Psoas muscle (tissue), 8 donors: Measurements from ENCODE around the gene YTHDF1. TPM values are rescaled to one million over a fixed set of nuclear protein-coding genes. Genes with fewer than 3 reads are reported as not detected.

Experiments used
- ATAC-seq, 4 donors: fragments of 200-7000 bp; cut with Tn5 transposase; one replicate each; pipeline ENCODE4 v1.9.1; 2020; ENCODE audit warnings: moderate library complexity in 3 of 4, mild to moderate bottlenecking in 2 of 4
- DNase-seq, 2 donors: peaks; one replicate each; pipeline ENCODE4 v3.0.0-alpha.2; 2020
- H3K27ac ChIP-seq: fragments of 200-600 bp; one replicate; pipeline ENCODE4 v1.8.0; 2022
- H3K27me3 ChIP-seq, 3 donors: fragments of 200-600 bp in 1 of 3; one replicate each; pipeline versions ENCODE4 v1.6.1 to v1.8.0; 2013 to 2022; ENCODE audit warnings: low read length in 2 of 3, mild to moderate bottlenecking in 2 of 3, moderate library complexity in 1 of 3; ENCODE audit not compliant: insufficient read depth in 3 of 3
- H3K36me3 ChIP-seq, 2 donors: fragments of 200-600 bp in 1 of 2; one replicate each; pipeline versions ENCODE4 v1.6.1 to v1.8.0; 2013 to 2022; ENCODE audit warnings: low read depth in 1 of 2, mild to moderate bottlenecking in 1 of 2, moderate library complexity in 1 of 2; ENCODE audit not compliant: insufficient read depth in 1 of 2
- H3K4me1 ChIP-seq: fragments of 200-600 bp; one replicate; pipeline ENCODE4 v1.8.0; 2022
- H3K4me3 ChIP-seq: fragments of 200-600 bp; one replicate; pipeline ENCODE4 v1.8.0; 2022; ENCODE audit warnings: mild to moderate bottlenecking
- H3K9me3 ChIP-seq: fragments of 200-600 bp; one replicate; pipeline ENCODE4 v1.8.0; 2022
- CTCF ChIP-seq: fragments of 200-600 bp; IDR thresholded peaks from one replicate; pipeline ENCODE4 v1.8.0; 2022; ENCODE audit warnings: antibody characterized with exemption
- WGBS, 3 donors: extraction: QIAGEN DNeasy Blood & Tissue Kit; methylation state at CpG; one replicate each; pipeline versions ENCODE4 v1.1.6 to v1.1.7; 2013; 5-methylcytosine and 5-hydroxymethylcytosine counted together
- intact Hi-C, 2 donors: fragments of 100-400 bp; cut with DNase I; formaldehyde crosslinking; loops; one replicate each; pipeline versions ENCODE4 v1.11.0 to v1.14.2; 2022
- polyA plus RNA-seq, 3 donors: library from polyadenylated mRNA; stranded (reverse); fragments of 200-250 nt; gene quantifications; one replicate each; pipeline ENCODE4 v1.2.3, GENCODE V29; 2013
- total RNA-seq, 4 donors: library from RNA; stranded (reverse); fragmentation: NEBNext Ultra II Directional in 2 of 4; extraction: Animal tissue kit (Norgen Biotek cat#: 25700) in 2 of 4; gene quantifications; one replicate each; pipeline versions ENCODE4 v1.2.1 to v1.2.4, GENCODE V29; 2021 to 2023
- donor health status: healthy with polysubstance abuse.
- donor health status: DM: no; HTN: no; CAD: no; lungs with moderate emphysema.
- donor health status: Bipolar disorder and iron deficiency.
- donor health status: healthy.
- donor health status: DM: yes; HTN: yes; CAD: no.
- donor health status: DM: no; HTN: no; CAD: no.
- donor health status: DM: no; HTN: no; CAD: no.
- donor health status: DM: yes; HTN: yes; CAD: no.

Gene YTHDF1
- total and polyA plus RNA-seq, 7 donors, result 27.4 to 52.1 (median 45.8) TPM

GRCh38 chr20:63154395-63154794, 61.5 kb downstream of the YTHDF1 start:
- Histone ChIP-seq H3K36me3 (no peaks in the 10 kb centered on the region), H3K27ac (no peak overlapping the region), H3K4me3 (no peak overlapping the region), H3K9me3 (no peaks in the 10 kb centered on the region), H3K27me3 (peaks cover 0 to 54% (median 18%) of the 10 kb centered on the region in 3 donors), H3K4me1 (peaks cover 22% of the 10 kb centered on the region)
- no peak for TF ChIP-seq CTCF
- ATAC-seq (no peak), DNase-seq (peak in 1 of 2 donors; percentile 15)
- intact Hi-C loops, result no loop called here
- 25 to 50% (median 25%) methylated on average over 2 to 3 of the region's 3 CpGs for WGBS, 3 donors

- DNase-seq, result peak in 1 of 2 donors; percentile 14
- no peak for ATAC-seq
Observed at GRCh38 chr20:63153254-63154221, 62.4 kb downstream of the YTHDF1 start.

GRCh38 chr20:63152322-63153253, 63.3 kb downstream of the YTHDF1 start:
- H3K27me3 ChIP-seq, result peaks cover 0 to 72% (median 21%) of the 10 kb centered on the region in 3 donors
- no peak for ATAC-seq

More at GRCh38 chr20:63153254-63154221, 62.4 kb downstream of the YTHDF1 start:
- WGBS, 3 donors, result 78 to 79% (median 78%) methylated on average over 16 of the region's 16 CpGs
- intact Hi-C loops, result no loop called here
- peaks cover 0 to 63% (median 17%) of the 10 kb centered on the region in 3 donors for H3K27me3 ChIP-seq
- no peaks in the 10 kb centered on the region for H3K36me3 ChIP-seq
- no peak overlapping the region for H3K4me3 ChIP-seq
- peaks cover 22% of the 10 kb centered on the region for H3K4me1 ChIP-seq
- no peak for TF ChIP-seq CTCF
- H3K9me3 ChIP-seq, result no peaks in the 10 kb centered on the region
- H3K27ac ChIP-seq, result no peak overlapping the region

More at GRCh38 chr20:63152322-63153253, 63.3 kb downstream of the YTHDF1 start:
- Histone ChIP-seq H3K4me3 (no peak overlapping the region), H3K36me3 (no peaks in the 10 kb centered on the region), H3K27ac (no peak overlapping the region), H3K9me3 (no peaks in the 10 kb centered on the region), H3K4me1 (peaks cover 22% of the 10 kb centered on the region)
- no peak for TF ChIP-seq CTCF
- 59 to 68% (median 63%) methylated on average over 27 to 28 of the region's 28 CpGs for WGBS, 3 donors
- intact Hi-C loops, result no loop called here
- peak; percentile 7 to 30 for DNase-seq
